Endothelial cell of umbilical vein (primary cell): Measurements from ENCODE around the gene SPON1. TPM values are rescaled to one million over a fixed set of nuclear protein-coding genes. Genes with fewer than 3 reads are reported as not detected.

ENCODE experiments used
- BruUV-seq: library from RNA; stranded (reverse); fragments of 400-500 nt; replicated peaks from 2 replicates; lab custom pipeline; 2021; lab: Mats Ljungman, UMichigan
- CTCF ChIA-PET: fragments of 300-600, 350-600 bp; sonication (Branson Sonifier 250); formaldehyde crosslinking; loops from one replicate; lab custom pipeline; 2021; ENCODE audit warnings: antibody characterized with exemption, inconsistent platforms; lab: Charles Lee
- POLR2A ChIA-PET: fragments of 300-600, 350-600 bp; sonication (Branson Sonifier 250); formaldehyde crosslinking; loops from one replicate; lab custom pipeline; 2021; ENCODE audit warnings: antibody characterized with exemption, inconsistent platforms; lab: Charles Lee
- DNase-seq: peaks from one replicate; pipeline ENCODE4 v3.0.0-alpha.2; 2011; ENCODE audit warnings: low read depth, low spot score
- FAIRE-seq: peaks from 2 replicates; lab custom pipeline; 2011; peaks lifted over from hg19 to GRCh38; lab: Jason Lieb, UNC
- H2AFZ ChIP-seq: 2 replicates; pipeline ENCODE4 v1.6.0; 2012; ENCODE audit warnings: low read depth, low read length, control low read depth, inconsistent platforms
- H3K27ac ChIP-seq: 2 replicates; pipeline ENCODE4 v1.5.1; 2011; ENCODE audit warnings: low read depth, mild to moderate bottlenecking, control low read depth, low read length, moderate library complexity; ENCODE audit not compliant: insufficient read depth
- H3K27me3 ChIP-seq, 2 experiments: 2 replicates each; pipeline versions ENCODE4 v1.6.0 to v1.6.1; 2011; ENCODE audit warnings: low read length in 2 of 2, mixed read lengths in 1 of 2; ENCODE audit not compliant: control insufficient read depth in 2 of 2, insufficient read depth in 2 of 2
- H3K36me3 ChIP-seq, 2 experiments: 2 replicates in 1 of 2; 3 replicates in 1 of 2; pipeline ENCODE4 v1.5.1; 2011; ENCODE audit warnings: low read length in 2 of 2, mild to moderate bottlenecking in 1 of 2, moderate library complexity in 1 of 2; ENCODE audit not compliant: control insufficient read depth in 2 of 2, insufficient read depth in 2 of 2; ENCODE audit errors: extremely low read depth in 1 of 2
- H3K4me1 ChIP-seq: 3 replicates; pipeline ENCODE4 v1.5.1; 2011; ENCODE audit warnings: mild to moderate bottlenecking, low read length; ENCODE audit not compliant: control insufficient read depth, insufficient read depth; ENCODE audit errors: extremely low read depth
- H3K4me2 ChIP-seq: 2 replicates; pipeline ENCODE4 v1.6.1; 2011; ENCODE audit warnings: low read length, control low read depth, mixed read lengths; ENCODE audit not compliant: insufficient read depth
- H3K4me3 ChIP-seq, 3 experiments: fragments of 200-600 bp in 1 of 3; sonication (generic), shearing (Covaris generic) in 1 of 3; replicated peaks in 1 of 3; 2 replicates each; pipeline ENCODE4 v1.5.1; 2011 to 2016; ENCODE audit warnings: control low read depth in 3 of 3, low read length in 3 of 3, mild to moderate bottlenecking in 2 of 3, inconsistent platforms in 1 of 3, low read depth in 1 of 3, moderate library complexity in 1 of 3; ENCODE audit not compliant: insufficient read depth in 1 of 3
- H3K79me2 ChIP-seq: 2 replicates; pipeline ENCODE4 v1.6.0; 2012; ENCODE audit warnings: low read length, inconsistent platforms; ENCODE audit not compliant: control insufficient read depth, insufficient read depth
- H3K9ac ChIP-seq: replicated peaks from 2 replicates; pipeline ENCODE3; 2011; ENCODE audit warnings: low read length, control low read depth; ENCODE audit not compliant: insufficient read depth; ENCODE audit errors: extremely low read depth
- H3K9me1 ChIP-seq: replicated peaks from 3 replicates; pipeline ENCODE4 v1.6.0; 2011; ENCODE audit warnings: mild to moderate bottlenecking, low read length; ENCODE audit not compliant: control insufficient read depth, insufficient read depth; ENCODE audit errors: extremely low read depth
- H3K9me3 ChIP-seq: replicated peaks from 2 replicates; pipeline ENCODE4 v1.5.1; 2012; ENCODE audit warnings: low read length, inconsistent platforms; ENCODE audit not compliant: control insufficient read depth, insufficient read depth
- H4K20me1 ChIP-seq: replicated peaks from 2 replicates; pipeline ENCODE3; 2011; ENCODE audit warnings: mild to moderate bottlenecking, low read length; ENCODE audit not compliant: control insufficient read depth, insufficient read depth; ENCODE audit errors: extremely low read depth
- EZH2 ChIP-seq: IDR thresholded peaks from 2 replicates; pipeline ENCODE4 v1.6.1; 2012; ENCODE audit warnings: borderline replicate concordance, low read depth, mild to moderate bottlenecking, moderate library complexity, low read length, inconsistent platforms; ENCODE audit not compliant: severe bottlenecking
- FOS ChIP-seq: IDR thresholded peaks from 2 replicates; pipeline ENCODE4 v1.6.1; 2011; ENCODE audit warnings: mild to moderate bottlenecking, low read length, moderate library complexity, borderline replicate concordance; ENCODE audit not compliant: insufficient read depth
- GATA2 ChIP-seq: IDR thresholded peaks from 2 replicates; pipeline ENCODE4 v1.7.0; 2011; ENCODE audit warnings: low read depth, mild to moderate bottlenecking, moderate library complexity, mixed read lengths, low read length; ENCODE audit not compliant: insufficient read length, insufficient read depth
- JUN ChIP-seq: IDR thresholded peaks from 2 replicates; pipeline ENCODE4 v1.6.1; 2011; ENCODE audit warnings: borderline replicate concordance, low read depth; ENCODE audit not compliant: insufficient read length, insufficient read depth
- MYC ChIP-seq: IDR thresholded peaks from one replicate; pipeline ENCODE4 v1.6.1; 2011; ENCODE audit warnings: mild to moderate bottlenecking, low read depth, low read length
- POLR2A ChIP-seq: IDR thresholded peaks from 2 replicates; pipeline ENCODE4 v1.6.1; 2012; ENCODE audit warnings: low read depth, mild to moderate bottlenecking, control low read depth, low read length
- POLR2AphosphoS5 ChIP-seq: IDR thresholded peaks from 2 replicates; pipeline ENCODE4 v1.6.1; 2012; ENCODE audit warnings: low read depth, mild to moderate bottlenecking, control low read depth, low read length, moderate library complexity; ENCODE audit not compliant: insufficient read depth
- dilution Hi-C: fragments of 300-500 bp; cut with MboI; formaldehyde crosslinking; loops from one replicate; pipeline ENCODE4 v1.15.0; 2019; ENCODE audit warnings: low sequenced_read_pairs; ENCODE audit not compliant: extremely low pct_ligation_motif_present
- intact Hi-C: fragments of 100-400 bp; cut with micrococcal nuclease; formaldehyde crosslinking; loops from one replicate; pipeline ENCODE4 v1.10.0; 2022
- polyA plus RNA-seq, 4 experiments: library from polyadenylated mRNA; depleted of rRNA in 3 of 4; stranded (reverse) in 3 of 4; unstranded in 1 of 4; fragments of >200 nt; gene quantifications; 2 replicates each; pipeline versions ENCODE4 v1.2.1 to v1.2.3, GENCODE V29; 2011 to 2012; ENCODE audit warnings: missing spikeins in 1 of 4
- total RNA-seq: library from RNA; stranded (reverse); gene quantifications from 2 replicates; pipeline ENCODE4 v1.2.3, GENCODE V29; 2021
- TF ChIP-seq, protein P1 (sequence below): IDR thresholded peaks from 2 replicates; pipeline ENCODE4 v1.6.1; 2011; ENCODE audit not compliant: insufficient read depth, insufficient read length
- TF ChIP-seq, protein P2 (sequence below), 2 donors: IDR thresholded peaks; 1 replicate in 1 of 2; 2 replicates in 1 of 2; pipeline ENCODE4 v1.5.1; 2011; ENCODE audit warnings: low read length in 2 of 2, mild to moderate bottlenecking in 2 of 2, moderate library complexity in 2 of 2, control low read depth in 1 of 2, inconsistent platforms in 1 of 2, low read depth in 1 of 2; ENCODE audit not compliant: insufficient read depth in 1 of 2; ENCODE audit errors: extremely low read depth in 1 of 2

Gene SPON1
- total and polyA plus RNA-seq, 2 donors (not counting 3 experiments of a cell fraction or from before 2014, with no cell fraction given) = 0.31 TPM; not detected in 1

DNA sequence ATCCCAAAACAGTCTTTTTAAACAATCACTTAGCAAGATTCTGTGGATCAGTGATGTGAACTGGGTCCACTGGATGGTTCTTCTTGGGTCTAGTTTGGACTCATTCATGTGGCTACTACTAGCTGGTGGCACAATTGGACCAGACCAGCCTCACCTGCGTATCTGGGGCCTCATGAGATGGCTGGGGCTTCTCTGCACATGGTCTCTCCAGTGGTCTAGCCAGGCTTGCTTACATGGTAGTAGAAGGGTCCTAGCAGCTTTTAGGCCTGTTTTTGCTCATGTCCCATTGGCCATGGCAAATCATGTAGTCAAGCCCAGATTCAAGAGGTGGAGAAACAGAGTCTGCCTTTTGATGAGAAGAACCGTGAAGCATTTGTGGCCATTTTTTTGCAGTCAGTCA is 302.4 kb downstream of the SPON1 start:
- no peaks in the 10 kb centered on the region for H4K20me1 ChIP-seq
- H3K4me3 ChIP-seq = no peak overlapping the region
- H3K4me1 ChIP-seq = no peaks in the 10 kb centered on the region
- no peak overlapping the region for H3K27ac ChIP-seq
- dilution Hi-C loops (no loop called here), intact Hi-C loops (no loop called here)
- no peaks in the 10 kb centered on the region for H3K27me3 ChIP-seq
- no peaks in the 10 kb centered on the region for H3K9me1 ChIP-seq
- H2AFZ ChIP-seq = no peak overlapping the region
- H3K36me3 ChIP-seq = peaks cover 2 to 3% of the 10 kb centered on the region in 2 experiments
- no TSS peak for BruUV-seq
- no peaks in the 10 kb centered on the region for H3K9me3 ChIP-seq
- ChIA-PET POLR2A (no interaction called here), CTCF (interaction anchor here (1.5 to 1.6 kb wide), 2 partner anchors 14 to 43 kb away, joined by 3 to 5 read pairs; no protein-coding TSS in a partner anchor)
- no peak for FAIRE-seq
- no peak overlapping the region for H3K9ac ChIP-seq
- DNase-seq = no peak
- H3K4me2 ChIP-seq = no peak overlapping the region
- no peaks in the 10 kb centered on the region for H3K79me2 ChIP-seq
- TF ChIP-seq, protein P1, sequence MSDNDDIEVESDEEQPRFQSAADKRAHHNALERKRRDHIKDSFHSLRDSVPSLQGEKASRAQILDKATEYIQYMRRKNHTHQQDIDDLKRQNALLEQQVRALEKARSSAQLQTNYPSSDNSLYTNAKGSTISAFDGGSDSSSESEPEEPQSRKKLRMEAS = no peak
- no peak for TF ChIP-seq POLR2AphosphoS5

- H3K79me2 ChIP-seq = no peaks in the 10 kb centered on the region
- H3K9me3 ChIP-seq = no peaks in the 10 kb centered on the region
- DNase-seq (no peak), FAIRE-seq (no peak)
- dilution Hi-C loops = no loop called here
- no peaks in the 10 kb centered on the region for H4K20me1 ChIP-seq
- CTCF ChIA-PET = interaction anchor here (0.8 to 1.6 kb wide), 2 partner anchors 16 to 34 kb away, joined by 3 to 5 read pairs; no protein-coding TSS in a partner anchor
- no peaks in the 10 kb centered on the region for H3K9me1 ChIP-seq
- no peak overlapping the region for H3K4me3 ChIP-seq
- TF ChIP-seq, protein P1 = no peak
- TF ChIP-seq FOS (no peak), POLR2AphosphoS5 (no peak), EZH2 (no peak), JUN (no peak), GATA2 (no peak), MYC (no peak), POLR2A (no peak)
- TF ChIP-seq, protein P2, sequence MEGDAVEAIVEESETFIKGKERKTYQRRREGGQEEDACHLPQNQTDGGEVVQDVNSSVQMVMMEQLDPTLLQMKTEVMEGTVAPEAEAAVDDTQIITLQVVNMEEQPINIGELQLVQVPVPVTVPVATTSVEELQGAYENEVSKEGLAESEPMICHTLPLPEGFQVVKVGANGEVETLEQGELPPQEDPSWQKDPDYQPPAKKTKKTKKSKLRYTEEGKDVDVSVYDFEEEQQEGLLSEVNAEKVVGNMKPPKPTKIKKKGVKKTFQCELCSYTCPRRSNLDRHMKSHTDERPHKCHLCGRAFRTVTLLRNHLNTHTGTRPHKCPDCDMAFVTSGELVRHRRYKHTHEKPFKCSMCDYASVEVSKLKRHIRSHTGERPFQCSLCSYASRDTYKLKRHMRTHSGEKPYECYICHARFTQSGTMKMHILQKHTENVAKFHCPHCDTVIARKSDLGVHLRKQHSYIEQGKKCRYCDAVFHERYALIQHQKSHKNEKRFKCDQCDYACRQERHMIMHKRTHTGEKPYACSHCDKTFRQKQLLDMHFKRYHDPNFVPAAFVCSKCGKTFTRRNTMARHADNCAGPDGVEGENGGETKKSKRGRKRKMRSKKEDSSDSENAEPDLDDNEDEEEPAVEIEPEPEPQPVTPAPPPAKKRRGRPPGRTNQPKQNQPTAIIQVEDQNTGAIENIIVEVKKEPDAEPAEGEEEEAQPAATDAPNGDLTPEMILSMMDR (IDR thresholded peaks at IDR 0.05; ENCODE audit: extremely low read depth in 1 of 2, insufficient read depth in 1 of 2, low read depth in 1 of 2, low read length in 2 of 2) = no peak
- no peak overlapping the region for H3K27ac ChIP-seq
- H2AFZ ChIP-seq = no peak overlapping the region
- H3K36me3 ChIP-seq = peaks cover 2 to 3% of the 10 kb centered on the region in 2 experiments
- BruUV-seq = no TSS peak
- intact Hi-C loops = no loop called here
- no peaks in the 10 kb centered on the region for H3K4me1 ChIP-seq
- H3K4me2 ChIP-seq = no peak overlapping the region
- no peaks in the 10 kb centered on the region for H3K27me3 ChIP-seq
- H3K9ac ChIP-seq = no peak overlapping the region
- POLR2A ChIA-PET = no interaction called here
Observed at GRCh38 chr11:14266622-14267021, 304.1 kb downstream of the SPON1 start.
